Neural crest cell (in vitro differentiated cells): ENCODE data around the gene CA6. TPM values are rescaled to one million over a fixed set of nuclear protein-coding genes. Genes with fewer than 3 reads are reported as not detected.
"Not testable (repeated sequence)": the region's sequence is repeated elsewhere in the genome, so short reads cannot be mapped to it uniquely, and the experiment has no call there.

Source experiments
- DNase-seq: peaks from one replicate; pipeline ENCODE4 v3.0.0; 2021; ENCODE audit warnings: low read depth, mixed read lengths, low spot score
- H3K27ac Mint-ChIP-seq: one replicate; pipeline ENCODE4 v1.8.0; 2021; ENCODE audit warnings: mild to moderate bottlenecking, mixed read lengths; ENCODE audit not compliant: unreplicated experiment
- H3K27me3 Mint-ChIP-seq: 2 replicates; pipeline ENCODE4 v1.8.0; 2021; ENCODE audit warnings: low read depth, mild to moderate bottlenecking, mixed read lengths
- H3K36me3 Mint-ChIP-seq: 2 replicates; pipeline ENCODE4 v1.8.0; 2021; ENCODE audit warnings: low read depth, mild to moderate bottlenecking, mixed read lengths
- H3K4me1 Mint-ChIP-seq: 2 replicates; pipeline ENCODE4 v1.8.0; 2021; ENCODE audit warnings: mixed read lengths
- H3K4me3 Mint-ChIP-seq: one replicate; pipeline ENCODE4 v1.8.0; 2021; ENCODE audit warnings: mild to moderate bottlenecking, mixed read lengths
- H3K9me3 Mint-ChIP-seq: 2 replicates; pipeline ENCODE4 v1.8.0; 2021; ENCODE audit warnings: mixed read lengths
- CTCF ChIP-seq: fragments of 200-600 bp; sonication (generic); conservative IDR thresholded peaks from 2 replicates; pipeline ENCODE4 v1.5.0; 2021; ENCODE audit warnings: antibody characterized with exemption, mild to moderate bottlenecking
- total RNA-seq: library from RNA; stranded (reverse); gene quantifications from 2 replicates; pipeline ENCODE4 v1.2.1, GENCODE V29; 2021

The CA6 gene
- total RNA-seq, 1 donor from 2014 or later = not detected

- H3K4me1 Mint-ChIP-seq = peaks cover 5% of the 10 kb centered on the region
Measured at GRCh38 chr1:8988618-8988967, 42.9 kb downstream of the CA6 start.

GRCh38 chr1:8989061-8989460, 43.4 kb downstream of the CA6 start:
- H3K27ac Mint-ChIP-seq = no peak overlapping the region
- H3K27me3 Mint-ChIP-seq = no peaks in the 10 kb centered on the region
- no peak overlapping the region for H3K4me3 Mint-ChIP-seq
- peaks cover 5% of the 10 kb centered on the region for H3K4me1 Mint-ChIP-seq
- H3K9me3 Mint-ChIP-seq = no peaks in the 10 kb centered on the region
- TF ChIP-seq CTCF = no peak
- DNase-seq = no peak
- no peaks in the 10 kb centered on the region for H3K36me3 Mint-ChIP-seq

More at GRCh38 chr1:8988618-8988967, 42.9 kb downstream of the CA6 start:
- no peak overlapping the region for H3K27ac Mint-ChIP-seq
- no peaks in the 10 kb centered on the region for H3K27me3 Mint-ChIP-seq
- H3K36me3 Mint-ChIP-seq = no peaks in the 10 kb centered on the region
- no peak for DNase-seq
- no peaks in the 10 kb centered on the region for H3K9me3 Mint-ChIP-seq
- TF ChIP-seq CTCF = no peak
- H3K4me3 Mint-ChIP-seq = no peak overlapping the region

- Mint-ChIP-seq H3K36me3 (no peaks in the 10 kb centered on the region), H3K9me3 (no peaks in the 10 kb centered on the region), H3K4me3 (no peak overlapping the region), H3K27me3 (no peaks in the 10 kb centered on the region), H3K4me1 (peaks cover 5% of the 10 kb centered on the region), H3K27ac (no peak overlapping the region)
- DNase-seq = no peak
- TF ChIP-seq CTCF = no peak
Measured at GRCh38 chr1:8989821-8990220, 44.2 kb downstream of the CA6 start.

GRCh38 chr1:8992936-8993687, 47.4 kb downstream of the CA6 start:
- Mint-ChIP-seq H3K27me3 (no peaks in the 10 kb centered on the region), H3K27ac (no peak overlapping the region), H3K9me3 (no peaks in the 10 kb centered on the region), H3K4me3 (no peak overlapping the region), H3K36me3 (no peaks in the 10 kb centered on the region), H3K4me1 (peaks cover under 1% of the 10 kb centered on the region)
- DNase-seq = no peak
- peak; percentile 33 for TF ChIP-seq CTCF

DNA sequence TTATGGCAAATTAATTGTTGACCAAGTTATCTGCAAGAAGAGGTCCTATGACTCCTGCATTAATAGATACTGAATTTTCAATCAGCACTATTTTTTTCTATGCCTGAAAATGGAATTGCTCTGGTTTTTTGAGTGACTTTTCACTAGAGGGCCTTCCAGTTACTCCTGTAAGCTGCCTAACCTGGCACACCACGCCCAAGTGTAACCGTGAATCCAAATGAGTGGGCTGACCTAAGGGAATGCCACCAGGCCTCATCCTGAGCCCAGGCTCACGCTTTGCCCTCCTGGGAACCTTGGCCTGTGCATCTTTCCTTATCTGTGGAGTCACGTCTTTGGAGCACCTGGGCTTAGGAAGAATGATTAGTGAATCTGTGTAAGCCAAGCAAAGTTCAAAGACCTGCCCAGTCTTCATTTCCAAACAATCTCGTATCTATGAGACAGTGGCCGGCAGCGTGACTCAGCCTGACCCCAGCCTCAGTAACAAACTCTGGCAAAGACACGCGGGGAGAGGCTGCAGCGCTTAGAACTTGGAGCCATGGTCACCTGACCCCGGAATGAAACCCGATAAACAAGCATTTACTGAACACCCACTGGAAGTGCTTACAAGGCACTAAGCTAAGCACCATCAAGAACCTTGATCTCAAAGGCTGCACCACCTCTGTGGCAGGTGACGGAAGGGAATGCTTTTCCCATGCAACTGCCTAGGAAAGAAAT, 48.5 kb downstream of the CA6 start:
- H3K9me3 Mint-ChIP-seq, H3K4me1 Mint-ChIP-seq: not testable (repeated sequence)

DNA sequence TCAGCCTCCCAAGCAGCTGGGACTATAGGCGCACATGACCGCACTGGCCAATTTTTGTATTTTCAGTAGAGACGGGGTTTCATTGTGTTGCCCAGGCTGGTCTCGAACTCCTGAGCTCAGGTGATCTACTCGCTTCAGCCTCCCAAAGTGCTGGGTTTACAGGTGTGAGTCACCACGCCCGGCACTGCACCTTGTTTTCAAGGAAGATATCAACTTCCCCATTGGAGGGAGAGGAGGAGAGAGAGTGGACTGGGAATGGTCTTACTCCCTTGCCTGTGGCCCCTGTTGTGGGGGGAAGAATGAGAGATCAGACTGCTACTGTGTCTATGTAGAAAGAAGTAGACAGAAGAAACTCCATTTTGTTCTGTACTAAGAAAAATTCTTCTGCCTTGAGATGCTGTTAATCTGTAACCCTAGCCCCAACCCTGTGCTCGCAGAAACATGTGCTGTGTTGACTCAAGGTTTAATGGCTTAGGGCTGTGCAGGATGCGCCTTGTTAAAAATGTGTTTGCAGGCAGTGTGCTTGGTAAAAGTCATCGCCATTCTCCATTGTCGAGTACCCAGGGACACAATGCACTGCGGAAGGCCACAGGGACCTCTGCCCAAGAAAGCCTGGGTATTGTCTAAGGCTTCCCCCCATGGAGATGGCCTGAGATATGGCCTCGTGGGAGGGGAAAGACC, 56.0 kb downstream of the CA6 start:
- not testable (repeated sequence) for DNase-seq, H3K9me3 Mint-ChIP-seq, H3K27ac Mint-ChIP-seq, H3K36me3 Mint-ChIP-seq, H3K27me3 Mint-ChIP-seq, H3K4me3 Mint-ChIP-seq
- peaks cover 32% of the 10 kb centered on the region for H3K4me1 Mint-ChIP-seq

More for the DNA sequence above, 48.5 kb downstream of the CA6 start:
- H3K4me3 Mint-ChIP-seq, DNase-seq, H3K27ac Mint-ChIP-seq, H3K36me3 Mint-ChIP-seq, H3K27me3 Mint-ChIP-seq: not testable (repeated sequence)

DNA sequence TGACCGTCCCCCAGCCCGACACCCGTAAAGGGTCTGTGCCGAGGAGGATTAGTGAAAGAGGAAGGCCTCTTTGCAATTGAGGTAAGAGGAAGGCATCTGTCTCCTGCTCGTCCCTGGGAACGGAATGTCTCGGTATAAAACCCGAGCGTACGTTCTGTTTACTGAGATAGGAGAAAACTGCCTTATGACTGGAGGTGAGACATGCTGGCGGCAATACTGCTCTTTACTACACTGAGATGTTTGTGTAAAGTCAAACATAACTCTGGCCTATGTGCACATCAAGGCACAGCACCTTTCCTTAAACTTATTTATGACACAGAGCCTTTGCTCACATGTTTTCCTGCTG, 56.5 kb downstream of the CA6 start:
- H3K4me3 Mint-ChIP-seq, H3K36me3 Mint-ChIP-seq, H3K27ac Mint-ChIP-seq, DNase-seq, H3K27me3 Mint-ChIP-seq, H3K9me3 Mint-ChIP-seq: not testable (repeated sequence)
- H3K4me1 Mint-ChIP-seq = peaks cover 32% of the 10 kb centered on the region
